ENCODE data around the gene ASCL4. TPM values are rescaled to one million over a fixed set of nuclear protein-coding genes. Genes with fewer than 3 reads are reported as not detected.

ASCL4 gene
- polyA plus RNA-seq, 1 donor = not detected

DNA sequence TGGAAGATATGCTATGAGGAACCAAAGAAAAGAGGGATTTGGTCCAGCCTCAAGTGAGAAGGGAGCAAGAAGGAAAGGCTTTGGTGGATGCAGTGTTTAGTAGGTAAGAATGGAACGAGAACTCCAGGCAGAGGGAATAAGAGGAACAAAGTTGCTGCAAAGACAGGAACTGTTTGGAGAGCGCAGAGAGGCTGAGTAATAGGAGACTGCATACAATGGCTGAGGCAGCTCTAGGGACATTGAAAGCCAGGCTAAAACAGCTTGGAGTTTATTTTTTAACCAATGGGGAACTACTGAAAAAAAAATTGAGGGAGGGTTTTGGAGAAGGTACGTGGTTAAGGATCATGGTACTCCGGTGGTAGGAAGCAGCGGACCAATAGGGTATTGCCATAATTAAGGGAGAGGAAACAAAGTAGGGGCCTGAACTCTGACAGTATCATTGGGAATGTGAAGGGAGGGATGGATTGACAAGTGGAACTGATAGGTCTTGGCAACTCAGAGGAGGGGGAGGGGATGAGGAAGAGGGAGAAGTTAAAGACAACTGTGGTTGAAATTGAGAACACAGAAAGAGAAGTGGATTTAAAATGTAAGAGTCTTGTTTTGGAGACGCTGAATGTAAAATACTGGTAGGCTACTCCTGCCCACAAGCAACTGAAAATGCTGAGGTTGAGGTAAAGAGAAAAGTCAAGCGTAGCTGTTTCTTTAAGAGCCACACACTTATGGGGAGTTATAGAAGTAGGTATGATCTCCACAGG, 4.8 kb downstream of the ASCL4 start:
- no peak for DNase-seq

DNA sequence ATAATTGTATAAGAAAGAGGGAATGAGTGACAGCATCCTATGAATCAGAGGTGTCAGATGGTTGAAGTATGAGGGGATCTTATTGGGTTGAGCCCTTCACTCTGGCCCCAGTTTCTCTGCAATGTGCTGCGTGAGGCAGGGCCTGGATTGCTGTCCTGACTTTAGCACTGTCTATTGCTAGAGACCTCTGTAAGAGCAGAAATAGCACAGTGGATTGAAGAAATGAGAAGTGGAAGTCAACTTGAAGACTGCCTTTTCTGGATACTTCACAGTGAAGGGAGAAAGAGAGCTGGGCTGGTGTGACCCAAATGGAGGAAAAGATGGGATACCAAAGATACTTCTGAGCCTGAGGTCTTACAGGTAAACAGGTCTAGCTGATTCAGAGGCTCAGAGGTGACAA, 5.8 kb downstream of the ASCL4 start:
- no peak for DNase-seq

DNA sequence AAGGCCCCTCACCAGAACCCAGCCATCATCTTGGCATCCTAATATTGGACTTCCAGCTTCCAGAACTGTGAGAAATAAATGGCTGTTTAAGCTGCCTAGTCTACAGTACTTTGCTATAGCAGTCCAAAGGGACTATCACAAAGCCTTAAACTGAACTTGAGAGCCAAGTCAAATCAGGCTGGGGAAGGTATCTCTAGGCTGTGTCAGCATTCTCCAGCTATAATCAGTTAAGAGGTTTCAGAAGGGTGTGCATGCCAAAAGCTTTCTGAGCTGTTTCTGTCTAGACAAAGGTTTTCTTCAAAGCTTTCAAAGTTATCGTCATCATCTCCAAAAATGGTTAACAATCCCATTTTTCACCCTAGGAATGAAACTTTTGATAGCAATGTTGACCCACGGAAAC, 7.6 kb downstream of the ASCL4 start:
- no peak for DNase-seq

DNA sequence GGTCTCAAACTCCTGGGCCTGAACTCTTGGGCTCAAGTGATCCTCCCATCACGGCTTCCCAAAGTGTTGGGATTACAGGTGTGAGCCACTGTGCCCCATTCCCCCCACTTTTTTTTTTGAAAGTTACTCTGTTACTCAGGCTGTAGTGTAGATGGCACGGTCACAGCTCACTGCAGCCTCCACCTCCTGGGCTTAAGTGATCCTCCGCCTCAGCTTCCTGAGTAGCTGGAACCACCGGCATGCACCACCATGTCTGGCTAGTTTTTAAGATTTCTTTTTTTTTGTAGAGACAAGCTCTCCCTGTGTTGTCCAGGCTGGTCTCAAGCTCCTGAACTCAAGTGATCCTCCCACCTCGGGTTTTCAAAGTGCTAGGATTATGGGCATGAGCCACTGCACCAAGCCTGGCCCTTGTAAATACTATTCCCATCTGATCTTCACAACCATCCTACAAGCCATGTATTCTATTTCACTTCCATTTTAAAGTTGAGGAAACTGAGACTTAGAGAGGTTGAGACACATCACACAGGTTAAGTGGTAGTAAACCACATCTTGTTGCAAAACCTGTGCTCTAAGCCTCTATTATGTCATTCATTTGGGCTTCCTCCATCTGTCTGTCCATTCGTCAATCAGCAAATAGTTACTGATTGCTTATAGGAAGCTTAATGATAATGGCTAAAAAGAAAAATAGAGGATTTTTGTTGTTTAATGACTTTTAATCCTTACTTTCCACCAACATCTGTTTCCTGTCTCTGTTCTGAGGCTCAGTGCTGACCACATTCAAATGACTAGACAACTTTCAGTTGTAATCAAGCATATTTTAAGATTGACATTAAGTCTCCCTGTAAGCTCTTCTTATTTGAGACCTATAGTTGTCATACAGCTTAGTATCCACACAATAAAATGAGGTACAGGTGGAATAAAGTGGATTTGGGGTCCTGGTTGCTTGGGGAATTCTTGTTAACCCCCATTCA, 9.2 kb downstream of the ASCL4 start:
- no peak for DNase-seq

DNA sequence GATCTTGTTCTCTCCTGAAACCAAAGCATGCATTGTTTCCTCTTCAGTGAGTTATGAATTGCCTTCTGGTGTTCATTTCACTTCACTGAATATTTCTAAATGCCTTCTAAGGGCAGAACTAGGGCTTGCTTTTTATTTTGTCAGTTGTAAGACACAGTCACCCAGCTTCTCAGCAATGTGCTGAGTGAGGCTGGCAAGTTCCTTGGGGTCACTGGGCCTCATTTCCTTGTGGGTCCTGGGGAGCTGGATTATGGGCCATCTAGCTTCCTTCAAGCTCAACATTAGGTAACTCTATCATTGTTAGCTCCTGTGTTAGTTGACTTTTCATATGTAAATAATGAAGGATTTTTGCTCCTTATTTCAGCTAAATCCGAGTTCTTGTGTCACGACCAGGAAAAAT, 13.8 kb downstream of the ASCL4 start:
- DNase-seq = no peak

DNA sequence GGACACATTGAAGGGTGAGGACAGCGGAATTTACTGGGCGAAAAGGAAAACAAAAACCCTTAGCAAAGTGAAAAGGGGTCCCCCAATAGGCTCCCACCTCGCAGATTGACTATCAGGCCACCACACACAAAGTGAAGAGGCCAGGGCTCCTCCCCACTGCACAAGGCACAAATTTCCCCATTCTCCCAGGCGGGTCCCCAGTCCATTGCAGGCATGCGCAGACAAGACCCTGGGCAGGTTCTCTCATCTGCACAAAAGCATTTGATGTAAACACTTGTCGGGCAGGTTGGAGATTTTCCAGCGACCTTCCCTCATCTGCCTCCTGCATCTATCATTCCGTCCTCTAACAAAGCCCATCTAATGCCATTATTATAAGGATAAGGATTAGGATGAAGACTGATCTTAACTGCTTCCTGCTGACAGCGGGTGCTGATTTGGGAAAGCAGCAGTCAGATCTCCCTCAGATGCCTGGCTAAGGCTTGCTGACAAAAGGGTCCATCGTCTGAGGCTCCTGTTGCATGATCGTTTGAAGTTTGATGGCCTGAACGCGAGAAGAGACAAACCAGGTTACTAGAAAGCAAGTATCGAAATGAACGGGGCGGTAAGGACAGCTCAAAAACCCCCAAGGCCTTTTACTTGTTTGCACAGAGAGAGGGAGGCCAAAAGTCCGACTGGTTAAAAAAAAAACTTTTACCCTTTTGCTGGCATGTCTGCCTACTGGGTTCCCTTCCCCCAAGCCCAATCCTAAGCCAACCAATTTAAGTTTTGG, 14.4 kb downstream of the ASCL4 start:
- no peak for DNase-seq

DNA sequence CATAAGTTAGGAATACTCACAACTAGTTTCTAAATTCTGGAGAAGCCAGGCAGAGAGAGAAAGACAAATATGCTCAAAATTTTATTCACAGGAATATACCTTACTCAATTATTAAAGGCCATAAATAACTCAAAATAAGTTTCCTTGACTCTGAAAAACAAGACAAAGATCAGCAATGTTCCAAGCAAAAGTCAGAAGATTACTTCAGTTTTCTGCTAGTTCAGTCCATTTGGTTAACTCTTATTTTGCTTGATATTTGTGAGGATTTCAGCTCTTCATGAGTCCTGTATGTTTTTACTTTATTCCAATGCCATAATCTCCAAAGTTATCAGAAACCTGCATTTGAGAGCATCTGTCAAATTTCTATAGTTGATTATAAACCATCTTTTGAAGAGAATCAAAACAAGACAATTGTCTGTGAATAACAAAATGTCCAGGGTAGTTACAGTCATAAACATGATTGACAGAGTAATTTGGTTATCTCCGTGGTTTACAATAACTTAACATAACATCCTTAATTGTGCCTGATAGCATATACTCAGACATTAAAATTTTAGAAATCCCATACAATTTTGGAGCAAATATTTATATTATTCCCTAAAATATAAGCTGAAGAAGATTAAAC, 17.1 kb downstream of the ASCL4 start:
- DNase-seq = no peak

DNA sequence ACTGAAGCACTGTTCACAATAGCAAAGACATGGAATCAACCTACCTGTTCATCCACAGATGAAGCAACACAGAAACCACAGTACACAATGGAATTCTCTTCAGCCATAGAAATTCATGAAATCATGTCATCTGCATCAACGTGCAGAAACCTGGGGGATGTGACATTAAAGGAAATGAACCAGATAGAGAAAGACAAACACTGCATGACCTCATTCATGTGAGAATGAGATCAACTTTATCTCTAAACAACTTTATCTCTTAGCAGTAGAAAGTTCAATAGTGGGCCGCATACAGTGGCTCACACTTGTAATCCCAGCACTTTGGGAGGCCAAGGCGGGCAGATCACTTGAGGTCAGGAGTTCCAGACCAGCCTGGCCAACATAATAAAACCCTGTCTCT, 19.9 kb downstream of the ASCL4 start:
- DNase-seq = no peak

DNA sequence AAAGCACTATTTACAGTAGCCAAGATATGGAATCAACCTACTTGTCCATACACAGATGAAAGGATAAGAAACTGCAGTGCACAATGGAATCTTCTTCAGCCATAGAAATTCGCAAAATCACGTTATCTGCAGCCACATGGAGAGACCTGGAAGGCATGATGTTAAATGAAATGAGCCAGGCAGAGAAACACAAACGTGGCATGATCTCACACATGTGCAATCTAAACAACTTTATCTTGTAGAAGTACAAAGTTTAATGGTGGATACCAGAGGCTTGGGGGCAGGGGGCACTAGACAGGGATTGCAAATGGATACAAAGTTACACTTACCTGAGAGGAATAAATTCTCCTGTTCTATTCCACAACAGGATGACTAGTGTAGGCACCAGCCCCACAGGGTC, 24.1 kb downstream of the ASCL4 start:
- no peak for DNase-seq

DNA sequence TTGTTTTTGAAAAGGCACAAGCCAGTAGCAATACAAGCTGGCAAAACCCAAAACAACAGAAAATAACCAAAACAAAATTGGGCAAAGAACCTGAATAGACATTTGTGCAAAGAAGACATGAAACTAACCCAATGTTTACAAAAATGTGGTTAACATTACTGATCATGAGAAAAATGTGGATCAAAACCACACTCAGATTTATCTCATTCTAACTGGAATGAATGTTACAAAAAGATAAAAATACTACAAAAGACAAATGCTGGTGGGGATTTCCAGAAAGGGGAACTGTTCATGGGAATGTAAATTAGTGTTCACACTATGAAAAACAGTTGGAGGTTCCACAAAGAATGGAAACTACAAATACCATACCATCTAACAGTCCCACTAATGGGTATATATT, 26.6 kb downstream of the ASCL4 start:
- DNase-seq = no peak

DNA sequence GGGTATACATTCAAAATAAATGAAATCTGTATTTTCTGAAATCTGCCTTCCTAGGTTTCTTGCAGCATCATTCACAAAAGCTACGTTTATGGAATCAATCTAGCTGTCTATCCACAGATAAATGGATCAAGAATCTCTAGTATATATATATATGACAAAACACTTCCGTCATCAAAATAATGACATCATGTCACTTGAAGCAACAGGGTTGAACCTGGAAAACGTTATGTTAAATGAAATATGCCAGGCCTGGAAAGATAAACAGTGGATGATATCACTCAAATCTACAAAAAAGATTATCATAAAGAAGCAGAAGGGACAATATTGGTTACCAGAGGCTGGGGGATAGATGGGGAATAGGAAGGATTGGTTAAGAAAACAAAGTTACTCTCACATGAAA, 28.6 kb downstream of the ASCL4 start:
- no peak for DNase-seq

DNA sequence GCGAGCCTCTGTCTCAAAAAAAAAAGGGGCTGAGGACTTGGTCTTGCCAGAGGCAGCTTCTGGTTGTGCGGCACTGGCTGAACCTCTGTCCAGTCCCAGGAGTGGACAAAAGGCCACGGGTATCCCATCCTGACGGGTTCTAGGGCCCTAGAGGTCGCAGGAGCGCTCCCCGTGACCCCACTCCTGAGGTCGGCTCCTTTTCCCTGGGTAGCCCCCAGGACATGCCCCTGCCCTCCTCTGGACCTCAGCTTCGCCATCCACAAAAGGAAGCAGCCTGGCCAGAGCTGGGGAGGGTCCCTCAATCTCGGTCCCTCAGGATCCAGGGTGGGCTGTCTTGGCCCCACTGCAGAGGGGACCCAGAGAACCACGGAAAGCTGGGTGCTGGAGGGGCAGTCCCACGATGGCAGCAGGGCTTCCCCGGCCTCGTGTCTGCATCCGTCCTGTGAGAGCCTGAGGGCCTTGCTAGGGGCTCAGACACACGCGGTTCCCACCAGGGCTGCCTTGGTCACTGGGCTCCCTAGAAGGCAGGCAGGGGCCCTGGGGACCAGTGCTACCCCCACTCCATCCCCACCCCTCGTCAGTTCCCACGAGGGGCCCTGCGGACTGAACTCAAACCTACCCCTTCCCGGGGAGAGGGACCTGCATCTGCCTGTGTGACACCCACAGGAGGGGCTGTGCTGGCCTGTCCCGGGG, 31.1 kb downstream of the ASCL4 start:
- DNase-seq = no peak

DNA sequence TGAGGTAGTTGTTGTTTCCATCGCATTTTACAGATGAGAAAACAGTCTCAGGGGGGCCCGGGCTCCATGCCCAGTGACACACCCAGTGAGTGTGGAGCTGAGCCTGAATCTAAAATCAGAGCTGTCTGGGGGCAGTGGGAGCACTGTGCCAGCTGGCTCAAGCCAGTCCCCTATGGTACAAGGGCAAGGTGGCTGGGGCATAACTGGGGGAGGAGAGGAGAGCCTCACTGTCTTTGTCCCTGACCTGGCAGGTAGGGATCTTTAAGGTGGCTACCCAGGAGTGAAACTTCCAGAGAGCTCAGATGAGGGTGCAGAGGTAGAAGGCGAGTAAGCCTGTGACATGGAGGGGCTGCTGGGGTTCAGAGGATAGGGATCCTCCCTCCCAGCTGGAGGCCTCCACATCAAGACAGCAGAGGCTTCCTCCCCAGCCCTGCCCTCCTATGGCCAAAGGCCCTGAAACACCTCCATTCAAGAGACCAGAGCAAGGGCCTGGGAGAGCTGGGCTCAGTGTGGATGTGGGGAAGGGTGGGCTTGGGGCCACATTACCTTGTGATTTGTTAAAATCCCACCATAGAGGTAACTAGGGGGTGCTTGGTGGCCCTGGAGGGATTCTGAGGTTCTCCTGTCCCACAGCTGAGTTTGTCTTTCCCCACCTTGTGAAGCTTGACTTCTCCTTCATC, 33.1 kb downstream of the ASCL4 start:
- DNase-seq = no peak

DNA sequence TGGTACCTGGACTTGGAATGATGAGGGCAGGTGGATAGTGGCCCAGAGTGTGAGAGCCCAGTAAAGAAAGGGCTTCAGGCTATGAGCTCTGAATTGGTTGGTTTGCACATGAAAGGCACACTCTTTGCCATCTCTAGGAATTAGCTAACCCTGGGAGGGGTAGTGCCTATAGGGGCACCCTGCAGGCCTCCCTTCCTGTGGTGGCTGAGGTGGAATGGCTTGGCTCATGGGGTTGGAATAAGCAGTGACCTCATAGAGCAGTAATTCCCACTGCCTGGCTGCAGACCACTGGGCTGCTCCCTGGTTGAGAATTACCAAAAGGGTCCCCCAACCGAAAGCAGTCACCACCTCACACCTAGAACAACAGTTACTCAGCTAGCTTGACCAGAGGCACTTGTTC, 42.7 kb downstream of the ASCL4 start:
- DNase-seq = no peak

DNA sequence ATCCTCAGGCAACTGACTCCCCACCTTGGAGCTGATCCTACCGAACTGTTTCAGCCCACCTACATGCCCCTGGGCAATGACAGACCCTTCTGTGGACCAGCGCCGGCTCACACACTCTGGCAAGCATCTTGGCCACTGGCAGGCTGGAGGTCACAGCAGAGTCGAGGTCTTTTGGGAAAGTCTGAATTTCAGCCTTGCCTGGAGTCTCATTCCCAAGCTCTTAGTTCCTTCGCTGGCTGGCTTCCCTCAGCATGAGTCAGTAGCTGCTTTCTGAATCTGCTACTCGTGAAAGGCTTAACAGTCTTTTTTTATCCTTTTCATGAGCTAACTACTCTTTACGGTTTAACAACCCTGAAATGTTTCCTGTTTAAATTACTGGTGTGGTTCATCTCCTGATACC, 44.5 kb downstream of the ASCL4 start:
- DNase-seq = no peak

DNA sequence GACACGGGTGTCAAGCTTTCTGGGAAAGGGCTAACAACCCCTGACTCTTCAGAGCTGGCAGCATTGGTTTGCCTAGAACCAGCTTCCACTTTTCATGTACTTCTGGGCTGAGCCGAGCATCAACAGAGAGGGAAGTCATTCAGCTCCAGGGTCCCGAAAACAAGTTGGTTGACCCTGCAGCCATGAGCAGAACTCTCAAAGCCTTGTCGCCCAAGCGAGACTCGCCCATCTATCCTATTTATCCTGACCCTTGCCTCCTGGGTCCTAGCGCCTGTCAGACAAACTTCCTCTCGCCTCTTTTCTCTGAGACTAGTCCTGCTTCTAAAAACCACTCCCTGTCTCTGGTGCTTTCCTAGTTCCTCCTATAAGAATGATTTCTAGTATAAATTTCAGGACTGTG, 47.9 kb downstream of the ASCL4 start:
- no peak for DNase-seq

Other genes with a start within 250 kb of the ASCL4 start
- 34.6 TPM for gene PWP1, start 88.9 kb upstream of the ASCL4 start, polyA plus RNA-seq (ENCODE audit: insufficient read length)
- gene PRDM4, start 13.6 kb upstream of the ASCL4 start, polyA plus RNA-seq (ENCODE audit: insufficient read length) = 19.9 TPM

All from hindlimb muscle (tissue), 1 donor.